ENCODE measurements around the gene SHISAL1.
"Not testable (repeated sequence)": the region's sequence is repeated elsewhere in the genome, so short reads cannot be mapped to it uniquely, and the experiment has no call there.

The SHISAL1 gene

GRCh38 chr22:44234372-44234771 is 78.4 kb downstream of the SHISAL1 start:
- DNase-seq (ENCODE audit: low read depth) = not testable (repeated sequence)

DNA sequence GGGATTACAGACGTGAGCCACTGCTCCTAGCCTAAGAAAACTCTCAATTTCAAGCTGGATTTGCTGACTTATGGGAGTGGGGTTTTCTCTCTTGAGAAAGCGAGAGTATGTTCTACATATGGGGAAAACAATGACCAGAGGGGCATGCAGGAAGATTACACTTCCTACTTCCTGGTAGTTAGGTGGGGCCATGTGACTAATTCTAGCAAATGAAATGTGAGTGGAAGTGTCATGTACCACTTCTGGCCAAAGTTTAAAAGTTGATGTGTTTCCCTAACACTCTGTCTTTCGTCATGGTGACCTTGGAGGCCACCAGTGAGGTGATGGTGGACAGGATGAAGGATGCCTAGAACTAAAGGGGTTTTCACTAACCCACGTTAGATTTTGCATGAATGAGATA is 81.5 kb downstream of the SHISAL1 start:
- DNase-seq (ENCODE audit: low read depth) = no peak

DNA sequence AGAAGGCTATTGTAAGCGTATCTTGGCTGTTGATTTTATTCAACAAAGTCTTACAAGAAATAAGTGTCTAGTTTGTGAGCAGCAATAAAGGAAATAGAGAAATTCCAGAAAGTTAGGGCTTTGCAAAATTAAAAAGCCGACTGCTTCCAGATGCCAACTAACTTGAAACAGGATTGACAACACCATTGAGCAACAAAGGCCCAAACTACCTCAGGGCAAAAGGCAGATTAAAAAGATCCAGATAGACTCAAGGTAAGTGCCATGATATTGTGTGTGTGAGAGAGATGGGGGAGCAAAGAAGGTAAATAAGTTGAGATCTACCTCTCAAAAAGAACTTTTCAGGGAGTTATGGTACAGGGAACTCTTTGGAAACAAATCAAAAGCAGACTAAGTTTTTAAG is 82.9 kb downstream of the SHISAL1 start:
- no peak for DNase-seq (ENCODE audit: low read depth)

DNA sequence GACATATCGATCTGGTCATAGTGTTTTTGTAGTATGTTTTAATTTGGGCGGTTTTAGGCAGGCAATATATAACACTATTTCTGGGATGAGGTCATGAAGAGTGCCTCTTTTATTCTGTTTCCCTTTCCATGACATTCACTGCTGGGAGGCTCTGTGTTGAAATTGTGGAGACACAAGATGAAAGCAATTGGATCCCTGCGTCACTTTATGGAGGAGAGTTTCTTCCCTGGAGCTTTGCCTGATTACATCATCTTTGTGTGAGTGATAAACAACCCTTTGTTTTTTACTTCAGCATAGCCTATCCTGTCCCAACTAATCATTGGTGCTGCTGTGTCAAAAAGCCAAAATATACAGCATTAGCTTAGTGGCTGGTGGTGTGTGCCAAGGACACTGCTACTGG is 83.4 kb downstream of the SHISAL1 start:
- DNase-seq (ENCODE audit: low read depth) = no peak

- no peak for DNase-seq (ENCODE audit: low read depth)
These were observed 86.9 kb downstream of the SHISAL1 start for GRCh38 chr22:44225812-44226211.

- DNase-seq (ENCODE audit: low read depth) = no peak
These were observed 87.6 kb downstream of the SHISAL1 start for GRCh38 chr22:44225091-44225689.

DNA sequence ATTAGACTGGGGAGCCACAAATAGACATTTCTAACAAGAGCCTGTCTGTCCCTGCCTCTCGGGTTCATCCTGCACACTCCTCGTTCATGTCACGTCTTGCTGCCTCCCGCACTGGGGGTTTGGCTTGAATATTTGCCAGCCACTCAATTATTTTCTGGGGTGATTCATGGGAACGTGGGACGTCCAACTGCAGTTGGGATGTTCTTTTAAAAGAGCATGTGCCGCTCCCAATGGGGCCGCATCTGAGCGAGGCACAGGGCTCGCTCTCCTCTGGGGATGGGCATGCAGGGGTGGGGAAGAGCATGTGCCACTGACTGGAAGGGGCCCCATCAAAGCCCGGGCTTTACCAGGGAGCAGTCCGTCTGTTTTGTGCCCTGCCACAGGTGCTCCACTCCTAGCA is 88.6 kb downstream of the SHISAL1 start:
- DNase-seq (ENCODE audit: low read depth) = peak; percentile 53

- no peak for DNase-seq (ENCODE audit: low read depth)
These were observed 90.9 kb downstream of the SHISAL1 start for GRCh38 chr22:44221710-44222475.

DNA sequence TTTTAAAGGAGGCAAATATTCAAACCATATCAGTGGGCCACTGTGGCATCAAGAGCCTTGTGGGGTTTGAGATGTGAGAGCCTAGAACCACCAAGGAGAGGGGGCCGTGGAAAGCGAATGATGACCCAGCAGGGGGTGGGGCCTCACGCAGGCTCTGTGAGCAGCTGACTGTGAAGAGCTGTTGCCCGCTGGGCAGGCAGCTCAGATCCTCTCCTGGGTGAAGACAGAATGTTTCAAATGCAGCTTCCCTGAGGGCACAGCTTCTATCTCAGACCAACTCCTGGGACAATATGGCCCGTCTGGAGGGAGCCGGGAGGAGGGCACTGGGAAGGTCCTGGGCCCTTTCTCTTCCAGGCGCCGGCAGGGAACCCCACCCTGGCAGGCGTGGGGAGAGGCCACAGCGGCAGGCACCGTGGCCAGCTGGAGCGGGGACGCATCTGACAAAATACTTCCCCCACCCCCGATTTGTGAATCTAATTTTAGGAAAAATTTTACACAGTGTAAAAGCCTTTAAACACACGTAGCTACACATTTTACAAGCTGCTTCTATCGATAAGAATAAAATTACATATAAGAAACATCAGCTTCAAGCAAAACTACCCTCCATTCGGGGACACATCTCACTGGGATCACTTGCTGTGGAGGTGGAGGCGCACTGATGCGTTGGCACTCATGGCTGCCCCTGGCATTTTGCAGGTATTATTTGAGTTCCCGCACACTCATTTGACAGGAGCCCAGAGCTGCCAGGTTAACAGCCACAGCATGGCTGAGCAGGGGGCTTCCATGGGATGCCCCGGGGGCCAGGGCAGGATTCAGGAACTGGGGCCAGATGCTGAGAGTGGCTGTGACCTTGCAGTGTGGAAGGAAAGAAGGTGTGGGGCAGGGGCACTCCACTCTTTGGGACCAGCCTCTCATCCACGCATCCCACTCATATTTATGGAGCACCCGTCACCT is 91.7 kb downstream of the SHISAL1 start:
- no peak for DNase-seq (ENCODE audit: low read depth)

DNA sequence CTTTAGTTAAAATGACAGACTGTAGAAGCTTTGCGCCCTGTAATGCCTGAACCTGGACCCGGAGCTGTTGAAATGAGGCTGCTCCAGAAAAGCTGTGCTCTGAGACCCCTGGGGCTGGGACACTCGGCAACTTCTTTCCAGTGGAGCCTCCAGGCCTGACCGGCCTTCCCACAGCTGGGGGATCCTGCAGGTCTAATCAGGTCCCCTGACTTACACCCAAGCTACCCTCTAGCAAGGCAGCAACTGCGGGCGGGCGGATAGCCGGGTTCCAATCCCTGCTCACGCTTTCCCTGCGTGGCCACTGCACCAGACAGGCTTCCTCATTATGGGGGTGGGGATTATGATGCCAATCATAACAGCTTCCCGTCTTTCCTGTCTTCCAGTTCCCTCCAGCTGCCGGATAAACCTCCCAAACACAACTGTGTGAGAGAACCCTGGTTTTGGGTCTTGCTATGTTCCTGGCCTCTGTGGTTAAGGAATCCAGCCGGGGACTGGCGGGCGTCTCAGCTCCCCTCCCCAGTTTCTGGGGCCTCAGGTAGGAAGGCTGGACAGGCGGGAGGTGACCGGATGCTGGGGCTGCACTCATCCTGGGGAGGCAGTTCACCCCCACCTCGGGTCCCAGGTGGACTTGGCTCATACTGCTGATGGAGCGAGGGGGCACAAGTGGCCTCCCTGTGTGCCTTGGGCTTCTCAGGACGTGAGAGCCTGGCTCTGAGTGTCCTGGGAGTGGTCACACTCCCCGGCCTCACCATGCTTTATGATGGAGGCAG is 93.5 kb downstream of the SHISAL1 start:
- DNase-seq (ENCODE audit: low read depth) = no peak

DNA sequence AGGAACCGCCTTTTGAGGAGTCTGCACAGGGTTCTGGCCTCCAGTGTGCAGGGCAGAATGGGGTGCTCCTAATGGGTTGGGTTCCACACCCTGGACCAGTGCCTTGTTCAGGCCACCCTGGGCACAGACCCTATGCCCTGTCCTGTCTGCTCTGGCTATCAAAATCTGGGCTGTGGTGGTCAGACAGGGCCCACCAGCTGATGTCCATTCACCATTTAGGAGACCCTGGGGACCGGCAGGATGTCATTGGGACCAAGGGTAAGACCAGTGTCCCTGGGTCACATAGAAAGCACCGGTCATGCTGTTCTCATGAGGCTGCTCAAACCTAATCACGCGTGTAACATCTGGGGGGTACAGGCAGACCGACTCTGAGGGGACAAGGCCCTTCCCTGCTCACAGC is 94.7 kb downstream of the SHISAL1 start:
- DNase-seq (ENCODE audit: low read depth) = no peak

DNA sequence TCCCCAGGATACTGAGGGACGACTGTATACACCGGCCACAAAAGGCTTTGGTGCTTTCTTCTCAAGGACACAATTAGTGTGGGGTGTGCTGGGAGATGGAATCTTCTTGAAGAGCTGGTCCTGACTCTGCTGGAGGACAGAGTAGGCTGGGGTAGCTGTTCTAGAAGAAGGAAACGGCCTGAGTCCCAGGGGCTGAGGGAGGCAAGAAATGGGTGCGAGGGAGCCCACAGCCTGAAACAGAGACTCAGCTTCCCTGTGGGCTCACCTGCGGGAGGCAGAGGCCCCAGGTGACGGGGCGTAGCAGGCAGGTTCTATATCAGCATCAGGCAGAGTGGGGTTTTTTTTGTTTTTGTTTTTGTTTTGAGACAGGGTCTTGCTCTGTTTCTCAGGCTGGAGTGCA is 95.4 kb downstream of the SHISAL1 start:
- DNase-seq (ENCODE audit: low read depth) = no peak

DNA sequence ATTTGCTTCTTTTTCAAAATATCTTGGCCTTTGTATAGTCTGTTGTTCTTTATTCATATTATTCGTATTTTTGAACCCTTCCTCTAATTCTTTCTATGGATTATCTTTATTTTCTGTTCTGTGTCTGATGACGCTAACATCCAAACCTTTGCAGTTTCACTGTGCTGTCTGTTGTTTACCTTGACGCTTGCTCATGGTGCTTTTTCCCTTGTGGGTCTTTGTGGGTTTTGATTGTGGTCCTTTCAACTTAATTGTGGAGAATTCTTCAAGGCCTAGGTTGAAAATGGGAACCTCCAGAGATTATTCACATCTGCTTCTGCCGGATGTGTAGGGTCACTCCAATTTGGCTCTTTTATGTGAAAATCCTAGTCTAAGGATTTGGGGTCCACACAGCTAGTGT is 97.5 kb downstream of the SHISAL1 start:
- DNase-seq (ENCODE audit: low read depth) = no peak

DNA sequence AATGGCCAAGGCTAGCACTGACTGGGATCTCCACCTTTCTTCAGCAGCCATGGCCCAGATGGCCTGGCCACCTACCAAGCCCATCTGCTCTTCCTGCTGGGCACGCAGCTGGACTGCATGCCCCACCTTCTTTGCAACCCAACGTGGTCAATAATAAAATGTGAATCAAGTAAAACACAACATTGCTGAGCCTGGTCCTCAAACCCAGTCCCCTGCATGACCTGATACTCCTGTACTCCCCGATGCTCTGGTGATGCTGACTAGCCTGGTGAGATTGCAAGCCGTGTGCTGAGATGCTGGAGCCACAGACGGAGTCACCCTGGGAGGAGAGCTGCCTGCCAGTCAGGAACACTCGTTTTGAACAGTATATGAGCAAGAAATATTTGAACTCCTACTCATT is 98.0 kb downstream of the SHISAL1 start:
- no peak for DNase-seq (ENCODE audit: low read depth)

GRCh38 chr22:44214187-44214586 is 98.6 kb downstream of the SHISAL1 start:
- DNase-seq (ENCODE audit: low read depth) = no peak

GRCh38 chr22:44213489-44214043 is 99.2 kb downstream of the SHISAL1 start:
- no peak for DNase-seq (ENCODE audit: low read depth)

DNA sequence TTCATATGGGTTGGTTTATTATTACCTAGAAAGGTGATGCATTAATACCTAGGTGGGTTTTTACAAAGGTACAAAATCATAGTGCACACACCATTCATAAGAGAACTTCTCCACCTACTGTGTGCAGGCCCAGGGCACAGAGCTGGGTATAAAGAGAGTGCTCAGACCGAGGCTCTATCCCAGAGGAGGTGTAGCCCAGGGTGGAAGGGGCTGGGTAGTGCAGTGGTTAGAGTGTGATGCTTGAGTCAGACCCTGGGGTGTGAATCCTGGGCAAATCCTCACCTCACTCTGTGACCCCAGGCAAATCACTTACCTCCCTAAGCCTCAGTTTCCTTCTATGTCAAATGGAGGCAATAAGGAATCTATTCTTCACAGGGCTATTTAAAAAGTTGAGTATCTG is 99.8 kb downstream of the SHISAL1 start:
- no peak for DNase-seq (ENCODE audit: low read depth)

- peak; percentile 70 for DNase-seq (ENCODE audit: low read depth)
These were observed 100.5 kb downstream of the SHISAL1 start for GRCh38 chr22:44211946-44212930.

GRCh38 chr22:44211256-44211945 is 101.3 kb downstream of the SHISAL1 start:
- no peak for DNase-seq (ENCODE audit: low read depth)

GRCh38 chr22:44210722-44211121 is 102.0 kb downstream of the SHISAL1 start:
- DNase-seq (ENCODE audit: low read depth) = peak; percentile 67

Data from EH (cell line).